Measurements from ENCODE around the gene AMPD1. TPM values are rescaled to one million over a fixed set of nuclear protein-coding genes. Genes with fewer than 3 reads are reported as not detected.

The AMPD1 gene
- total and polyA plus RNA-seq, 10 of the 15 experiments (the other 5 are each of a cell fraction or from before 2014, with no cell fraction given) = 0.12 to 0.30 (median 0.14) TPM; not detected in 7

- TF ChIP-seq CHD2 (IDR thresholded peaks at IDR 0.05; ENCODE audit: borderline replicate concordance, low read depth, low read length) (peak; percentile 76), SRF (IDR thresholded peaks at IDR 0.05; ENCODE audit: low read depth in 2 of 2, low read length in 2 of 2) (peak; percentile 40 to 91; a peak in 3 of 4 replicates), BCLAF1 (IDR thresholded peaks at IDR 0.05) (peak; percentile 59; the same call in 1 of the 2 replicates), ZNF217 (IDR thresholded peaks at IDR 0.05) (no peak)
These were observed 21.2 kb upstream of the AMPD1 start, which contains the start of gene NRAS (continued) for GRCh38 chr1:114716304-114717170.

- ATAC-seq (peak; percentile 12), DNase-seq (ENCODE audit: low read depth, low spot score) (no peak), FAIRE-seq (no peak)
- in situ Hi-C loops (cut with MboI) (no loop called here), intact Hi-C loops (cut with micrococcal nuclease; ENCODE audit: unreplicated experiment) (loop anchor here (2.0 kb wide), 1 partner anchor 41 kb away; the partner anchor contains the start of gene CSDE1)
- Histone ChIP-seq H2AFZ (ENCODE audit: control insufficient read depth, low read depth, low read length) (no peak overlapping the region; the same call in 1 of the 2 replicates), H3K36me3 (ENCODE audit: control insufficient read depth in 2 of 2, insufficient read depth in 2 of 2, low read length in 1 of 2) (peaks cover 9 to 25% of the 10 kb centered on the region in 2 experiments), H3K27me3 (replicated peaks in 1 of 2; ENCODE audit: control insufficient read depth in 2 of 2, insufficient read depth in 2 of 2, low read length in 1 of 2) (no peaks in the 10 kb centered on the region), H3K4me2 (ENCODE audit: control insufficient read depth, insufficient read depth) (peak overlapping the region; percentile 32), H3K9me3 (replicated peaks; ENCODE audit: control insufficient read depth, insufficient read depth, low read length) (no peaks in the 10 kb centered on the region), H4K20me1 (ENCODE audit: control insufficient read depth, insufficient read depth) (no peaks in the 10 kb centered on the region), H3K27ac (ENCODE audit: control insufficient read depth, insufficient read depth) (peak overlapping the region; percentile 98), H3K79me2 (ENCODE audit: control insufficient read depth, insufficient read depth, low read length) (peaks cover 28% of the 10 kb centered on the region), H3K4me3 (peak overlapping the region; percentile 93), H3K4me1 (ENCODE audit: control insufficient read depth, insufficient read depth, low read length) (no peaks in the 10 kb centered on the region), H3K9ac (ENCODE audit: control insufficient read depth, insufficient read depth, low read length) (peak overlapping the region; percentile 98)
- 68% methylated on average over 4 of the region's 4 CpGs for WGBS (ENCODE audit: insufficient coverage, insufficient replicate concordance, low lambda C conversion rate, missing lambda C conversion rate)
- BruUV-seq (replicated peaks) = TSS peak; percentile 65
- ChIA-PET RAD21 (ENCODE audit: unreplicated experiment) (interaction anchor here (0.6 to 1.4 kb wide), 6 partner anchors 36 to 66 kb away, joined by 3 to 5 read pairs (median 4); partner anchors contain the start of genes CSDE1, DENND2C and SIKE1), POLR2A (interaction anchor here (0.6 to 5.1 kb wide), 7 partner anchors 29 to 488 kb away, joined by 3 to 36 read pairs (median 4); partner anchors contain the start of genes CSDE1 and SIKE1), CTCF (interaction anchor here (0.6 to 1.6 kb wide), 9 partner anchors 10 to 397 kb away, joined by 3 to 5 read pairs (median 4); partner anchors contain the start of gene BCAS2), SMC1A (ENCODE audit: uncharacterized antibody, unreplicated experiment) (interaction anchor here (0.7 to 3.3 kb wide), 12 partner anchors 9 to 398 kb away, joined by 3 to 24 read pairs (median 6); partner anchors contain the start of genes BCAS2, CSDE1 and SIKE1)
- TF ChIP-seq ZBTB4 (CRISPR knock-in tag; IDR thresholded peaks at IDR 0.05) (no peak), SIN3A (IDR thresholded peaks at IDR 0.05; ENCODE audit: low read depth, low read length) (no peak), MEF2B (IDR thresholded peaks at IDR 0.05; ENCODE audit: partially characterized antibody, poor library complexity, severe bottlenecking) (no peak), POLR2A (IDR thresholded peaks at IDR 0.05; ENCODE audit: low read depth, low read length) (no peak), SKIL (IDR thresholded peaks at IDR 0.05; ENCODE audit: low read depth, poor library complexity, severe bottlenecking) (peak; percentile 5), NR2C2 (IDR thresholded peaks at IDR 0.05; ENCODE audit: borderline replicate concordance, control insufficient read depth, insufficient read length, low read depth) (no peak), ZNF274 (IDR thresholded peaks at IDR 0.05; ENCODE audit: insufficient read depth, insufficient read length) (no peak)
These were observed 20.6 kb upstream of the AMPD1 start for GRCh38 chr1:114715952-114716303.

All from GM12878 (cell line).